KG1 (cell line): Measurements from ENCODE around the gene MAPK8.

Experiments
- DNase-seq: peaks from one replicate; lab custom pipeline; 2025; lab: John Stamatoyannopoulos, UW

The MAPK8 gene

GRCh38 chr10:48292616-48293015 lies 13.9 kb upstream of the MAPK8 start:
- no peak for DNase-seq

- no peak for DNase-seq
These were observed 12.0 kb upstream of the MAPK8 start for GRCh38 chr10:48294431-48294830.

- DNase-seq = no peak
These were observed 9.8 kb upstream of the MAPK8 start for GRCh38 chr10:48296576-48297098.

- no peak for DNase-seq
These were observed 7.4 kb upstream of the MAPK8 start for GRCh38 chr10:48299066-48299465.

GRCh38 chr10:48299692-48300091 lies 6.8 kb upstream of the MAPK8 start:
- no peak for DNase-seq

GRCh38 chr10:48300556-48300955 lies 5.9 kb upstream of the MAPK8 start:
- DNase-seq = no peak

- no peak for DNase-seq
These were observed 3.7 kb upstream of the MAPK8 start for GRCh38 chr10:48302515-48303476.

GRCh38 chr10:48305905-48306264 lies 592 bp upstream of the MAPK8 start:
- DNase-seq = no peak

- no peak for DNase-seq
These were observed 613 bp downstream of the MAPK8 start for GRCh38 chr10:48306870-48307710.

- no peak for DNase-seq
These were observed 1.2 kb downstream of the MAPK8 start for GRCh38 chr10:48307711-48308018.

- no peak for DNase-seq
These were observed 3.3 kb downstream of the MAPK8 start for GRCh38 chr10:48309711-48310226.

- DNase-seq = no peak
These were observed 7.6 kb downstream of the MAPK8 start for GRCh38 chr10:48314107-48314506.

- DNase-seq = no peak
These were observed 9.8 kb downstream of the MAPK8 start for GRCh38 chr10:48316236-48316635.

GRCh38 chr10:48317321-48317990 lies 11.0 kb downstream of the MAPK8 start:
- no peak for DNase-seq

- no peak for DNase-seq
These were observed 15.5 kb downstream of the MAPK8 start for GRCh38 chr10:48322017-48322416.

GRCh38 chr10:48324580-48324979 lies 18.1 kb downstream of the MAPK8 start:
- no peak for DNase-seq

- DNase-seq = no peak
These were observed 23.8 kb downstream of the MAPK8 start for GRCh38 chr10:48330269-48330668.

- DNase-seq = no peak
These were observed 25.0 kb downstream of the MAPK8 start for GRCh38 chr10:48331436-48331835.

GRCh38 chr10:48332166-48332870 lies 25.8 kb downstream of the MAPK8 start:
- no peak for DNase-seq

- no peak for DNase-seq
These were observed 26.4 kb downstream of the MAPK8 start for GRCh38 chr10:48332871-48333216.

GRCh38 chr10:48333856-48334255 lies 27.4 kb downstream of the MAPK8 start:
- no peak for DNase-seq

GRCh38 chr10:48335788-48336187 lies 29.3 kb downstream of the MAPK8 start:
- DNase-seq = no peak
